Spleen (tissue), 11 donors: ENCODE data around the gene ELOF1. TPM values are rescaled to one million over a fixed set of nuclear protein-coding genes. Genes with fewer than 3 reads are reported as not detected.
A peak's percentile ranks its signal among the peaks of the same experiment; 100 is the strongest.

Experiments
- DNase-seq: peaks from one replicate; pipeline ENCODE4 v3.0.0-alpha.2; 2020
- H3K27ac ChIP-seq, 8 donors: fragments of 200-600 bp; sonication (generic) in 7 of 8; 1 replicate in 4 of 8; 2 replicates in 4 of 8; pipeline versions ENCODE4 v1.5.0 to v1.8.0; 2016 to 2021; ENCODE audit warnings: inconsistent platforms in 4 of 8, mild to moderate bottlenecking in 4 of 8, moderate library complexity in 1 of 8
- H3K27me3 ChIP-seq, 7 donors: fragments of 200-600 bp; sonication (generic) in 6 of 7; replicated peaks in 1 of 7; 1 replicate in 4 of 7; 2 replicates in 3 of 7; pipeline versions ENCODE4 v1.5.0 to v1.8.0; 2016 to 2021; ENCODE audit warnings: inconsistent platforms in 3 of 7, mild to moderate bottlenecking in 1 of 7
- H3K36me3 ChIP-seq, 6 donors: fragments of 200-600 bp; sonication (generic) in 5 of 6; 1 replicate in 4 of 6; 2 replicates in 2 of 6; pipeline versions ENCODE4 v1.5.0 to v1.8.0; 2016 to 2021; ENCODE audit warnings: inconsistent platforms in 2 of 6
- H3K4me1 ChIP-seq, 6 donors: fragments of 200-600 bp; sonication (generic) in 5 of 6; 1 replicate in 3 of 6; 2 replicates in 3 of 6; pipeline versions ENCODE4 v1.5.0 to v1.8.0; 2016 to 2021; ENCODE audit warnings: inconsistent platforms in 3 of 6
- H3K4me3 ChIP-seq, 8 donors: fragments of 200-600 bp; sonication (generic) in 7 of 8; 1 replicate in 4 of 8; 2 replicates in 4 of 8; pipeline versions ENCODE4 v1.5.0 to v1.8.0; 2016 to 2021; ENCODE audit warnings: inconsistent platforms in 4 of 8, mild to moderate bottlenecking in 4 of 8, moderate library complexity in 2 of 8
- H3K9me3 ChIP-seq, 8 donors: fragments of 200-600 bp; sonication (generic) in 7 of 8; 1 replicate in 4 of 8; 2 replicates in 4 of 8; pipeline versions ENCODE4 v1.5.0 to v1.8.0; 2016 to 2021; ENCODE audit warnings: inconsistent platforms in 4 of 8
- POLR2A ChIP-seq, 3 donors: fragments of 450-650 bp; IDR thresholded peaks; one replicate each; pipeline ENCODE4 v1.5.1; 2017; ENCODE audit warnings: antibody characterized with exemption in 3 of 3, mild to moderate bottlenecking in 1 of 3
- POLR2AphosphoS5 ChIP-seq, 3 donors: sonication (generic); formaldehyde crosslinking; IDR thresholded peaks; one replicate each; pipeline ENCODE4 v1.5.1; 2017; ENCODE audit warnings: antibody characterized with exemption in 3 of 3
- WGBS, 5 donors: extraction: QIAGEN DNeasy Blood & Tissue Kit in 3 of 5; methylation state at CpG; one replicate each; pipeline versions ENCODE4 v1.1.5 to v1.1.7; 2013 to 2018; 5-methylcytosine and 5-hydroxymethylcytosine counted together
- intact Hi-C: fragments of 100-400 bp; cut with DNase I; formaldehyde crosslinking; loops from one replicate; pipeline ENCODE4 v1.15.0; 2023; ENCODE audit warnings: low total_unique reads
- polyA plus RNA-seq, 3 donors: library from polyadenylated mRNA; stranded (reverse); fragments of 200-250 nt; gene quantifications; one replicate each; pipeline ENCODE4 v1.2.1, GENCODE V29; 2013
- total RNA-seq, 7 donors: library from RNA; depleted of rRNA in 3 of 7; stranded (reverse); fragments of >200 nt in 3 of 7; fragmentation: NEBNext Ultra II Directional in 4 of 7; extraction: Animal tissue kit (Norgen Biotek cat#: 25700) in 4 of 7; gene quantifications; one replicate each; pipeline versions ENCODE4 v1.1.0 to v1.2.1, GENCODE V29; 2016 to 2021
- TF ChIP-seq, protein P1 (sequence below), 11 experiments: fragments of 200-600 bp in 7 of 11; fragments of 450-650 bp in 4 of 11; sonication (generic) in 4 of 11; IDR thresholded peaks in 8 of 11; conservative IDR thresholded peaks in 3 of 11; 1 replicate in 7 of 11; 2 replicates in 4 of 11; pipeline versions ENCODE4 v1.4.0 to v1.8.0; 2016 to 2021; ENCODE audit warnings: antibody characterized with exemption in 11 of 11, inconsistent platforms in 4 of 11, mild to moderate bottlenecking in 1 of 11
- donor health status: healthy with polysubstance abuse.
- donor health status: DM: no; HTN: no; CAD: no; lungs with moderate emphysema.
- donor health status: DM: no; HTN: no; CAD: no.
- donor health status: Bipolar disorder and iron deficiency.
- donor health status: healthy.
- donor health status: DM: no; HTN: no; CAD: no.
- donor health status: DM: yes; HTN: yes; CAD: no.

Gene ELOF1
- total and polyA plus RNA-seq, 10 donors, result 21.8 to 77.1 (median 37.0) TPM

DNA sequence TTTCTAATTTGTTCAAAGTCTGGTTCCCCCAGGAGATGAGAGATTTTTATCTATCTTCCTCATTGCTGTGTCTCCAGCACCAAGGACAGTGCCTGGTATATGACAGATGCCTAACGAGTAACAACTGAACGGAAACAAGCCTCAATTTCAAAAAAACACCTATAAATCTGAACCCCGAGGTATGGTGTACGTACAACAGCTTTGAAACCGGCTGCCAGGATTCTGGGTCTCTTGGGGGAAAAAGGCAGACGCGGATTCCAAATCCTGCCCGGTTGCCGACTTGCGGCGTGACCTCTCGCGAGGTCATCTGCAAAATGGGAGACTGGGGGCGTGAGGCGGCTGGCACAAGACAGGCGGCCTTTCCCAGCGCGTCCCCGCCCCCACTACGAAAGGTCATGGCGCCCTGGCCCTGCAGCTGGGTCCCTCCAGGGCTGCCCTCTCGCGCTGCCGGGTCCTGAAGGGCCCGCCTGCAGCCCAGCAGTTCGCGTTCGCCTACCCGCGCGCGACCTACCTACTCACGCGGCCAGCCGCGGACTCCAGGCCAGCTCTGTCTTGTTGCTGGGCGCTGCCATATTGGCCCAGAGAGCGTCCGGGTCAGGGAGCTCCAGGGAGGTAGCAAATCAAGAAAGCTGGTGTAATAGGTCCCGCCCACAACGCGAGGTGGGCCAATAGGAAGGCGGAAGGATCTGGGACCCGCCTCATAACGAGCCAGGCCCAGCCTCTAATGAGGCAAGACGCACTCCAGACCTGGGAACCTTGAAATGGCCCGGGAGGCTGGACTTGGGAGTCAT lies 30.3 kb downstream of the ELOF1 start, which contains the start of gene ECSIT:
Gene ECSIT (minus strand): TSS at position 584 of the 791 bp plus-strand sequence. CDS start 9,964 bp downstream, outside the sequence.
- H3K36me3 ChIP-seq, result peaks cover 0 to 37% (median 8%) of the 10 kb centered on the region in 6 donors
- no peak for TF ChIP-seq POLR2A (IDR thresholded peaks at IDR 0.05)
- peak; percentile 80 to 89 (median 82) for TF ChIP-seq POLR2AphosphoS5 (IDR thresholded peaks at IDR 0.05)
- TF ChIP-seq, protein P1, sequence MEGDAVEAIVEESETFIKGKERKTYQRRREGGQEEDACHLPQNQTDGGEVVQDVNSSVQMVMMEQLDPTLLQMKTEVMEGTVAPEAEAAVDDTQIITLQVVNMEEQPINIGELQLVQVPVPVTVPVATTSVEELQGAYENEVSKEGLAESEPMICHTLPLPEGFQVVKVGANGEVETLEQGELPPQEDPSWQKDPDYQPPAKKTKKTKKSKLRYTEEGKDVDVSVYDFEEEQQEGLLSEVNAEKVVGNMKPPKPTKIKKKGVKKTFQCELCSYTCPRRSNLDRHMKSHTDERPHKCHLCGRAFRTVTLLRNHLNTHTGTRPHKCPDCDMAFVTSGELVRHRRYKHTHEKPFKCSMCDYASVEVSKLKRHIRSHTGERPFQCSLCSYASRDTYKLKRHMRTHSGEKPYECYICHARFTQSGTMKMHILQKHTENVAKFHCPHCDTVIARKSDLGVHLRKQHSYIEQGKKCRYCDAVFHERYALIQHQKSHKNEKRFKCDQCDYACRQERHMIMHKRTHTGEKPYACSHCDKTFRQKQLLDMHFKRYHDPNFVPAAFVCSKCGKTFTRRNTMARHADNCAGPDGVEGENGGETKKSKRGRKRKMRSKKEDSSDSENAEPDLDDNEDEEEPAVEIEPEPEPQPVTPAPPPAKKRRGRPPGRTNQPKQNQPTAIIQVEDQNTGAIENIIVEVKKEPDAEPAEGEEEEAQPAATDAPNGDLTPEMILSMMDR (IDR thresholded peaks at IDR 0.05 in 8 of 11, conservative IDR thresholded peaks at IDR 0.05 in 3 of 11), result peak in 4 of 11 experiments; percentile 13 to 30 (median 18)
- H3K9me3 ChIP-seq, result no peaks in the 10 kb centered on the region
- no peaks in the 10 kb centered on the region for H3K27me3 ChIP-seq
- H3K4me1 ChIP-seq, result peaks cover 11 to 43% (median 24%) of the 10 kb centered on the region in 6 donors
- 0 to 1% (median 0%) methylated on average over 22 to 47 of the region's 47 CpGs for WGBS, 5 donors
- peak within 1 kb of the TSS; percentile 82 to 93 (median 87) for H3K27ac ChIP-seq
- intact Hi-C loops, result no loop called here
- peak within 1 kb of the TSS; percentile 84 to 99 (median 92) for H3K4me3 ChIP-seq
- DNase-seq, result peak; percentile 97

DNA sequence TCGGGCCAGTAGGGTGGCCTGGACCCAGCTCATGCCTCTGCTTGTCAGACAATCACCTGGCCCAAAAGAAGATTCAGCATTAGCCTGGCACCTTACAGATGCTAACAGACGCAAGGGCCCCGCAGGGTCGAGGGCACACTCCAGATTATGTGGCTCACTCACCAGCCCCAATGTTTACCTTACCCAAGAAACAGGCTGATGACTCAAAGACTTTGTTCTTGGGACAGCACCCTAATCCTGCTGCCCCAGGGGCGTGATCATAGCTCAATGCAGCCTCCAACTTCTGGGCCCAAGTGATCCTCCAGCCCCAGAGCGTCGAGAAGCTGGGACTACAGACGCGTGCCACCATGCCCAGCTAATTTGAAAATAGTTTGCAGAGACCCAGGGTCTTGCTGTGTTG lies 39.9 kb downstream of the ELOF1 start:
- no peak for DNase-seq
- H3K27ac ChIP-seq, result no peak overlapping the region
- TF ChIP-seq, protein P1 (IDR thresholded peaks at IDR 0.05 in 8 of 11, conservative IDR thresholded peaks at IDR 0.05 in 3 of 11), result no peak
- TF ChIP-seq POLR2AphosphoS5 (IDR thresholded peaks at IDR 0.05) (no peak), POLR2A (IDR thresholded peaks at IDR 0.05) (no peak)
- H3K4me3 ChIP-seq, result no peak overlapping the region
- peaks cover 0 to 96% (median 41%) of the 10 kb centered on the region in 6 donors for H3K36me3 ChIP-seq
- no peaks in the 10 kb centered on the region for H3K9me3 ChIP-seq
- WGBS, 5 donors, result 93 to 98% (median 94%) methylated on average over 9 of the region's 9 CpGs
- no peaks in the 10 kb centered on the region for H3K27me3 ChIP-seq
- H3K4me1 ChIP-seq, result no peaks in the 10 kb centered on the region
- intact Hi-C loops, result no loop called here

DNA sequence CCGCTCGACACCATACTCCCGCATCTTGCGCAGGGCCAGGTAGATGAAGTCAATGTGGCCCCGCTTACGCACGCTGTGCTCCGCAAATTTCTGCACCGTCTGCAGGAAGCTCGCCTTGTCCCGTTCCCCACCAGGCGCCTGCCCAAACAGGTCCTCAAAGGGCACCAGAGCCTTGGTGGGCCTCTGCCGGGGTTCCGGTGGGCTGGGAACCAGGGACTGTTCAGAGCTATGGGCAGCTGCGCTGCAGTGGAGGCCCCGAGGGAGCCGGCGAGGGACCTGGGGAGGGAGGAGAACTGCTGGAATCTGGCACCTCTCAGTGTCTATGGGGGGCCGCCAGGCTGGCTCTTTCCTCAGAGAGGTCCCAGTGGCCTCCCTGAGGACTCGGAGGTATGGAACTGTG lies 45.1 kb downstream of the ELOF1 start:
- Histone ChIP-seq H3K27ac (no peak overlapping the region), H3K9me3 (no peaks in the 10 kb centered on the region), H3K27me3 (no peaks in the 10 kb centered on the region), H3K4me1 (no peaks in the 10 kb centered on the region), H3K4me3 (no peak overlapping the region), H3K36me3 (peaks cover 0 to 91% (median 52%) of the 10 kb centered on the region in 6 donors)
- 94 to 97% (median 96%) methylated on average over 13 to 20 of the region's 20 CpGs for WGBS, 5 donors
- no peak for DNase-seq
- intact Hi-C loops, result no loop called here
- TF ChIP-seq POLR2A (IDR thresholded peaks at IDR 0.05) (no peak), POLR2AphosphoS5 (IDR thresholded peaks at IDR 0.05) (no peak)
- TF ChIP-seq, protein P1 (IDR thresholded peaks at IDR 0.05 in 8 of 11, conservative IDR thresholded peaks at IDR 0.05 in 3 of 11), result no peak

DNA sequence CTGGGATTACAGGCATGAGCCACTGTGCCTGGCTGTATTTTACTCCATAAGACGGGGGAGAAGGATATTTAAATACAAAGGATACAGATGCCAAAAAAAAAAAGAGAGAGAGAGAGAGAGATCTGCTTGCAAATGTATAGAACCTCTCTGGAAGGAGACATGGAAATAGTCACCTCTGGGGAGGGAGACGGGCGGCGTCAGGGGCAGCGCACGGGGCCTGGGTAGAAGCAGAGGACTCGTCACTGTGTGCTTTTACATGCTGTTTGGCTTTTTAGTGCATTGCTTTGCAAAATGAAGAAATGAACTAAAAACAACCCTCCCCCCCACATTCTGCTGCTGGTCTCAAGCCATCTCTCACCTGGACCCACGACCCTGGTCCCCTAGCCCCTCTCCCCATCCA lies 48.6 kb downstream of the ELOF1 start:
- no peaks in the 10 kb centered on the region for H3K9me3 ChIP-seq
- intact Hi-C loops, result no loop called here
- WGBS, 5 donors, result 87 to 96% (median 96%) methylated on average over 8 of the region's 8 CpGs
- H3K27me3 ChIP-seq, result no peaks in the 10 kb centered on the region
- H3K27ac ChIP-seq, result no peak overlapping the region
- TF ChIP-seq, protein P1 (IDR thresholded peaks at IDR 0.05 in 8 of 11, conservative IDR thresholded peaks at IDR 0.05 in 3 of 11), result no peak
- no peak for TF ChIP-seq POLR2AphosphoS5 (IDR thresholded peaks at IDR 0.05)
- TF ChIP-seq POLR2A (IDR thresholded peaks at IDR 0.05), result no peak
- DNase-seq, result no peak
- H3K4me1 ChIP-seq, result peaks cover 4 to 13% (median 7%) of the 10 kb centered on the region in 6 donors
- H3K4me3 ChIP-seq, result no peak overlapping the region
- peaks cover 0 to 62% (median 31%) of the 10 kb centered on the region in 6 donors for H3K36me3 ChIP-seq
